IPS-11a (cell line): ENCODE measurements around the gene COL12A1.
"Not testable (repeated sequence)": the region's sequence is repeated elsewhere in the genome, so short reads cannot be mapped to it uniquely, and the experiment has no call there.

ENCODE experiments used
- H3K4me3 ChIP-seq: one replicate; pipeline ENCODE4 v1.5.1; 2013; ENCODE audit warnings: low read depth, low read length, control low read depth

Gene COL12A1

GRCh38 chr6:75213112-75213511, 7.3 kb upstream of the COL12A1 start:
- no peak overlapping the region for H3K4me3 ChIP-seq

GRCh38 chr6:75211920-75212590, 6.2 kb upstream of the COL12A1 start:
- H3K4me3 ChIP-seq, result no peak overlapping the region

- no peak overlapping the region for H3K4me3 ChIP-seq
Measured at GRCh38 chr6:75210885-75211739, 5.3 kb upstream of the COL12A1 start.

GRCh38 chr6:75209184-75209723, 3.4 kb upstream of the COL12A1 start:
- no peak overlapping the region for H3K4me3 ChIP-seq

DNA sequence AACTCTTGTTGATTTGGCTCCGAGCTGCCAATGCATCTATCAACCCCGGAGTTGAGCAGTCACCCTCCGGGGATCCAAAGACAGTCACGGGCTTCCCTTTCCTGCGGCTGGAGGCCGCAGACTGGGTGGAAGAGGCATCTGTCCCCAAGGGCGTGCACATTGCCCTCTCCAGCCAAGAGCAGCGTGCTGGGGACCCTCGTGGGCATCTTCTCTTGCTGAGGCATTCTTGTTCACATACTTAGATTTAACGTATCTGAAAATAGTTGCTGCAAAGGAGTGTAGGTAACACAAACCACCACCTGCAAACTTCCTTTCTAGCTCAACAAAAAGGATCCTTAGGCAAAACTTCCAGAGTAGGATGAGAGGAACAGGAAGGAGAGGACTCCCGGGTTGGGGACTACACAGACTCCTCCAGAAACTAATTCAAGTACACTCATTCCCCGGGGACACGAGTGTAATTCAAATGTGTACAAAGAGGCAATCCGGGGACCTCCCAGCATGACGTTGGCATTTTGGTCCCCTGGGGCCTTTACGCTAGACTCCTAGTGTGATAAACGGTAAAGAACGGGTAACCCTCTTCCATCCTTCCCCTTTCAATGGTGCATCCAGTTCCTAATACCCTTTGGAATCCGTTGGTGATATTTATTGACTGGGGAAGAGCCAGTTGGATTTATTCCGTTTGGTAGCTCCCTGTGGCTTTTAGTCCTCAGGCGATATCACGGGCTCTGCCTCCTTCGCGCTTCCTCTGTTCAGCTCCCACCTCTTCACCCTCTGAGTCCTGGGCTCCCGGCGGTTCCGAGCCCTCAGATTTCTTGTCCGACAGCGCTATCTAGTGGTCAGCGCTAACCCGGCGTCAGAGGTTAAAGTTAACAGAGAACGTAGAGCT, 2.7 kb upstream of the COL12A1 start:
- no peak overlapping the region for H3K4me3 ChIP-seq

DNA sequence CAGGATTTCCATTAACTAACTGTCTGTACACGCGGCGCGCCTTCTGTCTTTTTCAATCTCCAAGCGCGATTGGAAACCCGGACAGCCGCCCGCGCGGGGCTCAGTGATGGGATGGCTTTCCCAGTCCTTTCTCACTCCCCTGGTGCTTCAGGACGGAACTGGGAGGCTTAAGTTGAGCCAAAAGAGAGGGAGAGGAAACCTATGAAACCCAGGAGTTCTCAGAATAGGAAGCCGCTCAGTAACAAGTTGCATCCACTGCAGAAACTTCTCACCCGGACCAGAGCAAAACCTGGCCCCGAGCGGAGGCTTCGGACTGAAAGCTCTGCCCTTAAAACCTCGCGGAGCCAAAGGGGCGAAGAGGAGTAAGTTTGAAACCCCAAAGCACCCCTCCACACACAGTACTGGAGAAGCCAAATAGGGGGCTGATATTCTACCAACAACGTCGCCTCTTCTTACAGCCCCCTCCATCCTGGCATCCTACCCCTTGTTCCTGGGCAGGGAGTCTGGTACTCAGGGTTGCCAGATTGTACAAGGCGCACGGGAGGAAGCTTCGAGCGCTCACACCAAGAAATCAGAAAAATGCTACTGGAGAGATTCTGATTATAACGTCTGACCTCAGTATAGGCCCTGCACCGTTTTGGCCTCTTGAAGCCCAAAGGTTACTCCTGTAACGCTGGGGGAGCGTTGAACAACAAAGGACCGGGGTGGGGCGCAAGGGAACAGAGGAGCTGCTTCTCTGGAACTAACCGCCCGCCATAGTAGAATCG, 906 bp upstream of the COL12A1 start:
- H3K4me3 ChIP-seq, result peak overlapping the region; percentile 68

GRCh38 chr6:75204959-75205775, 686 bp downstream of the COL12A1 start:
- peak overlapping the region; percentile 68 for H3K4me3 ChIP-seq

DNA sequence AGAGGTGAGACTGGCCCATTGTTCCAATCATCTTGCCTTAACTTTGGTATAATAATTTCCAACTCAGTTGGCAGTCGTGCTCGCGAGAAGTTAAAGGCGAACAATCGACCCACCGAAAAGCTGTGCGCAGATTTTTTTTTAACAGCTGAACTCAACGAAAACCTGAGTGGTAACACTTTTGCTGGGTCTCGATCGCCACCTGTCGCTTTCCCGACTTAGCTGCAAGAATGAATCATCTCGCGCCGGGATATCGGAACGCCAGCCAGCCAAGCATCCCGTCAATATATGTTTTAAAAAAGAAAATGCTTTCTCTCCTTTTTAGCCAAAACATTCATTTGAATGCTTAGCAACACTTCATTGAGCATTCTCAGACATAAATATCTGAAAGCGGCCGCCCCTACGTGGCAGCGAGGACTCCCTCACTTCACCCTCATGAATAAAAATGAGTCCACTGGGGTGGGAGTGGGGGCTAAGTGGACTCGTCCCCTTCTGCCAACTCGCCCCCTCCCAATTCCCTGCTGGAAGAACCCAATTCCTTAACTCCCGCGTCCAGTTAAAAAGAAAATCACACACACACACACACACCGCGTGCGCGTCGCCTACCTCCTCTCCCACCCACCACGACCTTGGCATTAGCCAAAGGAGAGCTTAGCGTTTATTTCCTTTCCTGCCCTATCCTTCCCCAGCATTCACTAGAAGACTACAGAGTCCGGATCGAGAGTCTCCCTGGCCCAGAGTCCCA, 1.5 kb downstream of the COL12A1 start:
- H3K4me3 ChIP-seq, result peak overlapping the region; percentile 68

GRCh38 chr6:75203721-75204120, 2.1 kb downstream of the COL12A1 start:
- H3K4me3 ChIP-seq, result no peak overlapping the region

DNA sequence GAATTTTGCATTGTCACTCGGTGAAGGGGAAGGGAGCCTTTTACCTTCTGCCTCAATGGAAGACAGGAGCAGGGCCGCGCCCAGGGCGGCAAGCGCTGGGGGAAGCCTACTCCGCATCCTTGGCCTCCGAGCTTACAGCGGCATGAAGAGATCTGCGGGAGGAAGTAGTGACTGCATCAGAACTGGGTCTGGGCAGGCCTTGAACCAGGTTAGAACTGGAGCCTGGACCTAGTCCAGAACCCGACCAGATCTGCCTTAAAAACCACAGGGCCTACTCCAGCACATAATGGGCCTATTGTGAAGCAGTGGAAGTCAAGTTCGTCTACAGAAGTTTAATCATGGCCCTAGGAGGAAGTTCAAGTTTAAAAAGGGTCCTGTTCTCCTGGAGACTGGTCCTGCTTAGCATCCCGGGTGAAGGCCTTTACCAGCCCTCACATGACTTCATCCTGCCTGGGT, 3.1 kb downstream of the COL12A1 start:
- no peak overlapping the region for H3K4me3 ChIP-seq

DNA sequence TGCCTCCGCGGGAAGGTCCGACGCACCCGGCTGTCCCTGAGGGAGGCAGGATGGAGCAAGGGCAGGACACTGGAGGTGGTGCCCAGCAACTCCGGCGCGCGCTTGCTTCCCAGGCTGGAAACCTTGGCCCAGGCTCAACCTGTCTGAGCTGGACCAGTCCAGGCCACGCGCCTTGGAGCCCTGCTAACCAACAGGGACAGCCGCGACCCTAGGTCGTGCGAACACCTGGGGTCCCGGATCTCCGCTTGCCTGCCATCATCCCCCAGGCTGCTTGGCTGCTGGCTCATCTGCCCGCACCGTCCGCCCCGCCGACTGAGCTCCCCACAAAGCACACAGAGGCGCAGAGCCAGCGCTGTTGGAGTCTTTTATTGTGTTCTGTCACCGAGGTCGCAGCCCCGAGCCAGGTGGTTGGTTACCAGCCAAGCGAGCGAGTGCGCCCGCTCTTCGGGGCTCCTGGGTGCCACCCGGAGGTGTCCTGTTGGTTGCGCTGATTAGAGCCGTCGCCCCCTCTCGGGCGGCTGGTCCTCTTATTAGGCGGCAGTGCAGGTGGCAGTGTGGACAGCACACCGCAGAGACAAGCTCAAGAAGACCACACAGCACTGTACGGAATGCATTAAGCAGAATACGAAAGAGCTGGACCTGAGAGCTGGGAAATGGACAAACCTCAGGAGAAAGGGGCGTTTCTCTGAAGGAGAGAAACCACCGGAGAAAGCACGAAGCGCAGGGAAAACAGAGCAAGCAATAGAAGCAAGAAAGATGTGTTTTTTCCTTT, 3.8 kb downstream of the COL12A1 start:
- peak overlapping the region; percentile 69 for H3K4me3 ChIP-seq

GRCh38 chr6:75201021-75201420, 4.8 kb downstream of the COL12A1 start:
- no peak overlapping the region for H3K4me3 ChIP-seq

GRCh38 chr6:75199889-75200288, 6.0 kb downstream of the COL12A1 start:
- H3K4me3 ChIP-seq, result no peak overlapping the region

GRCh38 chr6:75196081-75196687, 9.7 kb downstream of the COL12A1 start:
- no peak overlapping the region for H3K4me3 ChIP-seq

DNA sequence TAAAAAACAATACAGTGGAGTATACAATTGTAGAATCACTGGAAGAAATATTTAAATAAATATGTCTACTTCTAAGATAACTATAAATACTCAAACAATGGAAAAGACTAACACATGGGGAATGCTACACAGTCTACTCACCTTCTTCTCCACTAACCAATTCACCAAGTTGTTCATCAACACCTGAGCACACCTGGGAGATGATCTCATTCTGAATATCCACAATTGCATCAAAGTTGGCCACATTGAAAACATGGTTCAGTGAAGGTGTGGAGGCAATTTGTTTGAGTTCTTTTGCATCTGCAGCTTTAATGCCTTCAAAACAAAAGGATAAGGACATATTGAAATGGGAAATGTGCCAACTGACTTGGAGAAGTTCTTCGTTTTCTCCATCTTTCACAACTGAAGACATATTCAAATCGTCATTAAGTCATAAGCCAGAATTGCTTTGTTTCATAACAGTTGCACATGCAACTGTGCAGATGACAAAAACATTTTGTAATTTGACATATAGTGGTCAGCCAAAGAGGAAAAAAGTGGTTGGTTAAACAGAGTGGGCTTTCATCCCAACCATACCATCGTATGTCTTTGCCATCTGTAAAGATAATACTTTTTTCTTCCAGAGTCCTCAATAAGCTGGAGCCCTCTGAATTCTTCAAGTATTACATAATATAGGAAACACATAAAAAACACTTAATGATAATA, 17.5 kb downstream of the COL12A1 start:
- no peak overlapping the region for H3K4me3 ChIP-seq

DNA sequence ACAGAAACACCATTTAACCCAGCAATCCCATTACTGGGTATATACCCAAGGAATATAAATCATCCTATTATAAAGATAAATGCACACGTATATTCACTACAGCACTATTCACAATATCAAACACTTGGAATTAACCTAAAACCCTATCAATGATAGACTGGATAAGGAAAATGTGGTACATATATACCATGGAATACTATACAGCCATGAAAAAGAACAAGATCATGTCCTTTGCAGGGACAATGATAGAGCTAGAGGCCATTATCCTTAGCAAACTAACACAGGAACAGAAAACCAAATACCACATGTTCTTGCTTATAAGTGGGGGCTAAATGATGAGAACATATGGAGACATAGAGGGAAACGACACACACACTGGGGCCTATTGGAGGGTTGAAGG, 19.3 kb downstream of the COL12A1 start:
- H3K4me3 ChIP-seq, result not testable (repeated sequence)

DNA sequence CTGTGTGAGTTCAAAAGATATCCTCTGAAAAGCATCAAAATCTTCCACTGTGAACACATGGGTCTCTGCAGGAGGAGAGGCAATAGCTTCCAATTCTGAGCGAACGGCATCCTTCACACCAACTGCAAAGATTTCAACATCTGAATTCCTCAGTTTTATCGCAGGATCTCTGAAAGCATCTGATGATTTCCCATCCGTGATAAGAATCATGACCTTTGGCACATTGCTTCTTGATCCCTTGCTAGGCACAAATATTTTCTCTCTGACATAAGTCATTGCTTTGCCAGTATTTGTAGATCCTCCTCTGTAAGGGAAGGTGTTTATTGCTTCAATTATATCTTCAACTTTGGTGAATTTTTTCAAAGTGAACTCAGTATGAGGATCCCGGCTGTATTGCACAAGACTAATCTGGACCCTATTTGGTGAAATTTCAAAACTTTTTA, 22.7 kb downstream of the COL12A1 start:
- H3K4me3 ChIP-seq, result no peak overlapping the region
